ENCODE measurements around the gene ORM2. TPM values are rescaled to one million over a fixed set of nuclear protein-coding genes. Genes with fewer than 3 reads are reported as not detected.

ORM2 gene
- total RNA-seq, 4 donors from 2014 or later: not detected

GRCh38 chr9:114300846-114301797 lies 28.5 kb upstream of the ORM2 start:
- peaks cover 0 to 5% (median 0%) of the 10 kb centered on the region in 4 donors for H3K9me3 ChIP-seq
- no peak overlapping the region for H3K27ac ChIP-seq
- 92 to 94% methylated on average over 26 to 30 of the region's 31 CpGs for WGBS, 2 donors
- H3K4me1 ChIP-seq: peaks cover 0 to 7% (median 0%) of the 10 kb centered on the region in 4 donors
- no peaks in the 10 kb centered on the region for H3K27me3 ChIP-seq
- no peak overlapping the region for H3K4me3 ChIP-seq
- TF ChIP-seq POLR2A (IDR thresholded peaks at IDR 0.05) (no peak), CTCF (IDR thresholded peaks at IDR 0.05) (no peak), EP300 (IDR thresholded peaks at IDR 0.05) (no peak)
- no peak for DNase-seq (ENCODE audit: low spot score in 2 of 2)
- H3K36me3 ChIP-seq: peaks cover 0 to 60% (median 0%) of the 10 kb centered on the region in 3 donors

- no peak for DNase-seq (ENCODE audit: low spot score in 2 of 2)
- 85 to 89% methylated on average over 15 of the region's 15 CpGs for WGBS, 2 donors
- Histone ChIP-seq H3K9me3 (no peaks in the 10 kb centered on the region), H3K27me3 (no peaks in the 10 kb centered on the region), H3K4me3 (no peak overlapping the region), H3K4me1 (peaks cover 0 to 7% (median 0%) of the 10 kb centered on the region in 4 donors), H3K36me3 (peaks cover 0 to 59% (median 0%) of the 10 kb centered on the region in 3 donors), H3K27ac (no peak overlapping the region)
- TF ChIP-seq POLR2A (IDR thresholded peaks at IDR 0.05) (no peak), CTCF (IDR thresholded peaks at IDR 0.05) (no peak), EP300 (IDR thresholded peaks at IDR 0.05) (no peak)
Observed at GRCh38 chr9:114301798-114302565, 27.7 kb upstream of the ORM2 start.

- peaks cover 0 to 59% (median 0%) of the 10 kb centered on the region in 3 donors for H3K36me3 ChIP-seq
- peaks cover 0 to 7% (median 0%) of the 10 kb centered on the region in 4 donors for H3K4me1 ChIP-seq
- no peak overlapping the region for H3K4me3 ChIP-seq
- H3K9me3 ChIP-seq: no peaks in the 10 kb centered on the region
- 52 to 53% methylated on average over 6 of the region's 6 CpGs for whole genome bisulfite sequencing, 2 donors
- H3K27ac ChIP-seq: no peak overlapping the region
- DNase-seq (ENCODE audit: low spot score in 2 of 2): no peak
- TF ChIP-seq EP300 (IDR thresholded peaks at IDR 0.05) (no peak), CTCF (IDR thresholded peaks at IDR 0.05) (no peak), POLR2A (IDR thresholded peaks at IDR 0.05) (no peak)
- H3K27me3 ChIP-seq: no peaks in the 10 kb centered on the region
Observed at GRCh38 chr9:114302727-114303126, 26.9 kb upstream of the ORM2 start.

GRCh38 chr9:114303571-114303970 lies 26.1 kb upstream of the ORM2 start:
- Histone ChIP-seq H3K27me3 (no peaks in the 10 kb centered on the region), H3K27ac (no peak overlapping the region), H3K4me3 (no peak overlapping the region), H3K4me1 (peaks cover 0 to 7% (median 0%) of the 10 kb centered on the region in 4 donors), H3K36me3 (peaks cover 0 to 59% (median 0%) of the 10 kb centered on the region in 3 donors), H3K9me3 (no peaks in the 10 kb centered on the region)
- no peak for DNase-seq (ENCODE audit: low spot score in 2 of 2)
- 65 to 68% methylated on average over 5 of the region's 5 CpGs for WGBS, 2 donors
- TF ChIP-seq EP300 (IDR thresholded peaks at IDR 0.05) (no peak), CTCF (IDR thresholded peaks at IDR 0.05) (no peak), POLR2A (IDR thresholded peaks at IDR 0.05) (no peak)

Measured in tibial nerve (tissue), 4 donors.